ENCODE measurements around the gene PTPRE.

DNA sequence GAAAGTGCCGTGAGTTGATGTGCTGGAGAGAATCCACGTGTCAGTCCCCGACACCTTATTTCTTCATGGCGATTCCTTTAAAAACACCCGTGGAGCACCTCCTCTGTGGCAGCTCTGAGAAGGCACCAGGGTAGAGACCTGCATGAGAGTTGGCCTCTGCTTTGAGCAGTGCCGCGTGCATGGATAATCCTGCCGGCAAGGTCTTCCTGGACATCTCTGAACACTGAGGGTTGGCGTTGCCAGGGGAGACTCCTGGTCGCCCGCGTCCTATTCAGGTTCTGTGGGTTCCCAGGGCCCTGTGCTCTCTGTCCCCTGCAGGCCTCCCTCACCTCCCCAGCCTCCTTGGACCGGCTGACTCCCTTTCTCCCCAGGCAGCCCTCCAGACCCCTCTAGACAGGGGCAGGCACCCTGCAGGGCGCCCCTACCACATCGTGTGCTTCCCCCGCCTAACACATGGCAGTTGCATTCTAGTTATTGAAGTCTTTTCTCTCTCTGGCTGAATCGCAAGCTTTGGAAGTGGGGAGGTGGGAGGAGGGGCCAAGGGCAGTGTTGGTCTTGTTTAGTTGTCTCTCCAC is 123.7 kb downstream of the PTPRE start:
- TF ChIP-seq, protein P1, sequence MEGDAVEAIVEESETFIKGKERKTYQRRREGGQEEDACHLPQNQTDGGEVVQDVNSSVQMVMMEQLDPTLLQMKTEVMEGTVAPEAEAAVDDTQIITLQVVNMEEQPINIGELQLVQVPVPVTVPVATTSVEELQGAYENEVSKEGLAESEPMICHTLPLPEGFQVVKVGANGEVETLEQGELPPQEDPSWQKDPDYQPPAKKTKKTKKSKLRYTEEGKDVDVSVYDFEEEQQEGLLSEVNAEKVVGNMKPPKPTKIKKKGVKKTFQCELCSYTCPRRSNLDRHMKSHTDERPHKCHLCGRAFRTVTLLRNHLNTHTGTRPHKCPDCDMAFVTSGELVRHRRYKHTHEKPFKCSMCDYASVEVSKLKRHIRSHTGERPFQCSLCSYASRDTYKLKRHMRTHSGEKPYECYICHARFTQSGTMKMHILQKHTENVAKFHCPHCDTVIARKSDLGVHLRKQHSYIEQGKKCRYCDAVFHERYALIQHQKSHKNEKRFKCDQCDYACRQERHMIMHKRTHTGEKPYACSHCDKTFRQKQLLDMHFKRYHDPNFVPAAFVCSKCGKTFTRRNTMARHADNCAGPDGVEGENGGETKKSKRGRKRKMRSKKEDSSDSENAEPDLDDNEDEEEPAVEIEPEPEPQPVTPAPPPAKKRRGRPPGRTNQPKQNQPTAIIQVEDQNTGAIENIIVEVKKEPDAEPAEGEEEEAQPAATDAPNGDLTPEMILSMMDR (conservative IDR thresholded peaks at IDR 0.05 in 1 of 2, IDR thresholded peaks at IDR 0.05 in 1 of 2; ENCODE audit: extremely low read depth in 1 of 2, insufficient read depth in 1 of 2, low read depth in 1 of 2, low read length in 2 of 2): no peak
- no peak for TF ChIP-seq EZH2 (IDR thresholded peaks at IDR 0.05; ENCODE audit: borderline replicate concordance, low read length)
